HFFc6 (cell line): ENCODE results near the gene CPA1. TPM values are rescaled to one million over a fixed set of nuclear protein-coding genes. Genes with fewer than 3 reads are reported as not detected.

Source experiments
- DNase-seq: peaks from one replicate; pipeline ENCODE4 v3.0.0-alpha.2; 2018
- H3K27ac Mint-ChIP-seq: 2 replicates; pipeline ENCODE4 v1.8.0; 2020; ENCODE audit warnings: mild to moderate bottlenecking, mixed read lengths
- H3K27me3 Mint-ChIP-seq: 2 replicates; pipeline ENCODE4 v1.8.0; 2021; ENCODE audit warnings: mild to moderate bottlenecking, moderate library complexity, mixed read lengths; ENCODE audit not compliant: insufficient read depth
- H3K36me3 Mint-ChIP-seq: 2 replicates; pipeline ENCODE4 v1.8.0; 2021; ENCODE audit warnings: low read depth, mixed read lengths
- H3K4me1 Mint-ChIP-seq: 2 replicates; pipeline ENCODE4 v1.8.0; 2020; ENCODE audit warnings: low read depth, mixed read lengths
- H3K4me3 Mint-ChIP-seq: 2 replicates; pipeline ENCODE4 v1.8.0; 2020; ENCODE audit warnings: mild to moderate bottlenecking, moderate library complexity, mixed read lengths
- H3K9me3 Mint-ChIP-seq: 2 replicates; pipeline ENCODE4 v1.8.0; 2020; ENCODE audit warnings: mild to moderate bottlenecking, mixed read lengths
- CTCF ChIP-seq: fragments of 200-600 bp; sonication (generic); IDR thresholded peaks from 2 replicates; pipeline ENCODE4 v1.5.0; 2021; ENCODE audit warnings: antibody characterized with exemption, mild to moderate bottlenecking
- total RNA-seq, 6 experiments: library from RNA; stranded (reverse); fragmentation: NEBNext Ultra II Directional; extraction: Animal tissue kit (Norgen Biotek cat#: 25700); gene quantifications; 2 replicates in 1 of 6; 3 replicates in 5 of 6; pipeline ENCODE4 v1.2.3, GENCODE V29; 2021

Gene CPA1
- total RNA-seq, 6 experiments from 2014 or later, result not detected

- no peaks in the 10 kb centered on the region for H3K36me3 Mint-ChIP-seq
- no peak for TF ChIP-seq CTCF
- peaks cover 9% of the 10 kb centered on the region for H3K4me1 Mint-ChIP-seq
- DNase-seq, result no peak
- H3K27ac Mint-ChIP-seq, result no peak overlapping the region
- no peaks in the 10 kb centered on the region for H3K9me3 Mint-ChIP-seq
- H3K27me3 Mint-ChIP-seq, result 0 out of 2 replicates have a peak, but pooled peaks cover 2% of the 10 kb centered on the region
- H3K4me3 Mint-ChIP-seq, result no peak overlapping the region
Observed at GRCh38 chr7:130410868-130411541, 30.7 kb downstream of the CPA1 start.

- Mint-ChIP-seq H3K27me3 (0 out of 2 replicates have a peak, but pooled peaks cover 2% of the 10 kb centered on the region), H3K4me1 (peaks cover 9% of the 10 kb centered on the region), H3K36me3 (no peaks in the 10 kb centered on the region), H3K9me3 (no peaks in the 10 kb centered on the region), H3K4me3 (no peak overlapping the region), H3K27ac (no peak overlapping the region)
- no peak for DNase-seq
- no peak for TF ChIP-seq CTCF
Observed at GRCh38 chr7:130413201-130413600, 32.9 kb downstream of the CPA1 start.

GRCh38 chr7:130415006-130415405, 34.7 kb downstream of the CPA1 start:
- Mint-ChIP-seq H3K4me1 (no peaks in the 10 kb centered on the region; the same call in 1 of the 2 replicates), H3K36me3 (no peaks in the 10 kb centered on the region), H3K27ac (no peak overlapping the region), H3K9me3 (no peaks in the 10 kb centered on the region), H3K4me3 (no peak overlapping the region), H3K27me3 (0 out of 2 replicates have a peak, but pooled peaks cover 2% of the 10 kb centered on the region)
- no peak for DNase-seq
- TF ChIP-seq CTCF, result no peak

- Mint-ChIP-seq H3K4me1 (no peaks in the 10 kb centered on the region), H3K4me3 (no peak overlapping the region), H3K36me3 (no peaks in the 10 kb centered on the region), H3K27ac (no peak overlapping the region), H3K27me3 (0 out of 2 replicates have a peak, but pooled peaks cover 2% of the 10 kb centered on the region), H3K9me3 (no peaks in the 10 kb centered on the region)
- no peak for TF ChIP-seq CTCF
- DNase-seq, result no peak
Observed at GRCh38 chr7:130417213-130417612, 36.9 kb downstream of the CPA1 start.

- TF ChIP-seq CTCF, result no peak
- no peak overlapping the region for H3K27ac Mint-ChIP-seq
Observed at GRCh38 chr7:130418306-130418705, 38.0 kb downstream of the CPA1 start.

More at GRCh38 chr7:130418306-130418705, 38.0 kb downstream of the CPA1 start:
- DNase-seq, result no peak
- Mint-ChIP-seq H3K36me3 (no peaks in the 10 kb centered on the region), H3K9me3 (no peaks in the 10 kb centered on the region), H3K27me3 (0 out of 2 replicates have a peak, but pooled peaks cover 2% of the 10 kb centered on the region), H3K4me3 (no peak overlapping the region), H3K4me1 (no peaks in the 10 kb centered on the region)
